Activated naive CD8-positive, alpha-beta T cell treated with anti-CD3 and anti-CD28 coated beads, Interleukin-2, amount 50 U/mL, for 24 hours (primary cell): ENCODE measurements around the gene ALG12.
A peak's percentile ranks its signal among the peaks of the same experiment; 100 is the strongest.

Experiments used
- ATAC-seq: fragments of 150-1000 bp; cut with Tn5 transposase; one replicate; pipeline ENCODE4 v1.10.0; 2021
- DNase-seq: peaks from one replicate; pipeline ENCODE4 v3.0.0; 2021
- H3K27ac Mint-ChIP-seq: one replicate; pipeline ENCODE4 v1.8.0; 2021; ENCODE audit warnings: mild to moderate bottlenecking, mixed read lengths
- H3K27me3 Mint-ChIP-seq: one replicate; pipeline ENCODE4 v1.8.0; 2021; ENCODE audit warnings: mixed read lengths
- H3K36me3 Mint-ChIP-seq: one replicate; pipeline ENCODE4 v1.8.0; 2021; ENCODE audit warnings: low read depth, mixed read lengths
- H3K4me1 Mint-ChIP-seq: one replicate; pipeline ENCODE4 v1.8.0; 2021; ENCODE audit warnings: mixed read lengths
- H3K4me3 Mint-ChIP-seq: one replicate; pipeline ENCODE4 v1.8.0; 2021; ENCODE audit warnings: mild to moderate bottlenecking, moderate library complexity, mixed read lengths
- H3K9me3 Mint-ChIP-seq: one replicate; pipeline ENCODE4 v1.8.0; 2021; ENCODE audit warnings: mixed read lengths

ALG12 gene

GRCh38 chr22:49933236-49934159 is 15.3 kb upstream of the ALG12 start:
- peaks cover 45% of the 10 kb centered on the region for H3K4me1 Mint-ChIP-seq
- no peaks in the 10 kb centered on the region for H3K36me3 Mint-ChIP-seq
- no peak for ATAC-seq
- peak overlapping the region; percentile 52 for H3K27ac Mint-ChIP-seq
- no peaks in the 10 kb centered on the region for H3K9me3 Mint-ChIP-seq
- no peaks in the 10 kb centered on the region for H3K27me3 Mint-ChIP-seq
- H3K4me3 Mint-ChIP-seq, result peak overlapping the region; percentile 57
- DNase-seq, result no peak

GRCh38 chr22:49930596-49931412 is 12.6 kb upstream of the ALG12 start:
- peak; percentile 70 for DNase-seq
- peak overlapping the region; percentile 47 for H3K27ac Mint-ChIP-seq
- no peaks in the 10 kb centered on the region for H3K9me3 Mint-ChIP-seq
- peaks cover 9% of the 10 kb centered on the region for H3K36me3 Mint-ChIP-seq
- H3K4me3 Mint-ChIP-seq, result peak overlapping the region; percentile 14
- H3K4me1 Mint-ChIP-seq, result peaks cover 46% of the 10 kb centered on the region
- peak; percentile 41 for ATAC-seq
- no peaks in the 10 kb centered on the region for H3K27me3 Mint-ChIP-seq

GRCh38 chr22:49929994-49930575 is 11.8 kb upstream of the ALG12 start:
- ATAC-seq (no peak), DNase-seq (no peak)
- Mint-ChIP-seq H3K36me3 (peaks cover 16% of the 10 kb centered on the region), H3K4me1 (peaks cover 54% of the 10 kb centered on the region), H3K27me3 (no peaks in the 10 kb centered on the region), H3K9me3 (no peaks in the 10 kb centered on the region), H3K27ac (no peak overlapping the region), H3K4me3 (no peak overlapping the region)

- Mint-ChIP-seq H3K4me3 (no peak overlapping the region), H3K36me3 (peaks cover 17% of the 10 kb centered on the region), H3K9me3 (no peaks in the 10 kb centered on the region), H3K27ac (no peak overlapping the region), H3K4me1 (peaks cover 55% of the 10 kb centered on the region), H3K27me3 (no peaks in the 10 kb centered on the region)
- DNase-seq (peak; percentile 88), ATAC-seq (peak; percentile 58)
Observed at GRCh38 chr22:49929211-49929979, 11.2 kb upstream of the ALG12 start.

- Mint-ChIP-seq H3K4me1 (peaks cover 53% of the 10 kb centered on the region), H3K27me3 (no peaks in the 10 kb centered on the region), H3K4me3 (no peak overlapping the region), H3K36me3 (peaks cover 17% of the 10 kb centered on the region), H3K27ac (no peak overlapping the region), H3K9me3 (no peaks in the 10 kb centered on the region)
- DNase-seq (no peak), ATAC-seq (no peak)
Observed at GRCh38 chr22:49928555-49929210, 10.4 kb upstream of the ALG12 start.

GRCh38 chr22:49928185-49928495 is 9.9 kb upstream of the ALG12 start:
- ATAC-seq (no peak), DNase-seq (no peak)
- Mint-ChIP-seq H3K9me3 (no peaks in the 10 kb centered on the region), H3K27ac (no peak overlapping the region), H3K27me3 (no peaks in the 10 kb centered on the region), H3K4me1 (peaks cover 53% of the 10 kb centered on the region), H3K36me3 (peaks cover 17% of the 10 kb centered on the region), H3K4me3 (no peak overlapping the region)

- Mint-ChIP-seq H3K27me3 (no peaks in the 10 kb centered on the region), H3K4me1 (peaks cover 49% of the 10 kb centered on the region), H3K27ac (peak overlapping the region; percentile 64), H3K9me3 (no peaks in the 10 kb centered on the region), H3K36me3 (peaks cover 17% of the 10 kb centered on the region), H3K4me3 (no peak overlapping the region)
- ATAC-seq (no peak), DNase-seq (no peak)
Observed at GRCh38 chr22:49927483-49928184, 9.4 kb upstream of the ALG12 start.

- DNase-seq, result no peak
- ATAC-seq, result no peak
- peaks cover 48% of the 10 kb centered on the region for H3K4me1 Mint-ChIP-seq
- H3K27me3 Mint-ChIP-seq, result no peaks in the 10 kb centered on the region
- no peaks in the 10 kb centered on the region for H3K9me3 Mint-ChIP-seq
- no peak overlapping the region for H3K4me3 Mint-ChIP-seq
- peak overlapping the region; percentile 64 for H3K27ac Mint-ChIP-seq
- H3K36me3 Mint-ChIP-seq, result peaks cover 17% of the 10 kb centered on the region
Observed at GRCh38 chr22:49926916-49927315, 8.7 kb upstream of the ALG12 start.

GRCh38 chr22:49925525-49926128 is 7.4 kb upstream of the ALG12 start:
- Mint-ChIP-seq H3K4me1 (peaks cover 36% of the 10 kb centered on the region), H3K27ac (peak overlapping the region; percentile 96), H3K36me3 (peaks cover 18% of the 10 kb centered on the region), H3K9me3 (no peaks in the 10 kb centered on the region), H3K4me3 (peak overlapping the region; percentile 81), H3K27me3 (no peaks in the 10 kb centered on the region)
- peak; percentile 67 for DNase-seq
- ATAC-seq, result peak; percentile 70

- Mint-ChIP-seq H3K27ac (peak overlapping the region; percentile 52), H3K4me3 (no peak overlapping the region)
- no peak for DNase-seq
Observed at GRCh38 chr22:49924113-49924833, 6.0 kb upstream of the ALG12 start.

GRCh38 chr22:49923445-49923844 is 5.2 kb upstream of the ALG12 start:
- Mint-ChIP-seq H3K27me3 (no peaks in the 10 kb centered on the region), H3K4me3 (no peak overlapping the region), H3K9me3 (no peaks in the 10 kb centered on the region), H3K4me1 (peaks cover 43% of the 10 kb centered on the region), H3K27ac (peak overlapping the region; percentile 52), H3K36me3 (peaks cover 21% of the 10 kb centered on the region)
- DNase-seq, result peak; percentile 47
- ATAC-seq, result no peak

More at GRCh38 chr22:49924113-49924833, 6.0 kb upstream of the ALG12 start:
- ATAC-seq, result no peak
- H3K9me3 Mint-ChIP-seq, result no peaks in the 10 kb centered on the region
- H3K36me3 Mint-ChIP-seq, result peaks cover 21% of the 10 kb centered on the region
- no peaks in the 10 kb centered on the region for H3K27me3 Mint-ChIP-seq
- H3K4me1 Mint-ChIP-seq, result peaks cover 42% of the 10 kb centered on the region

- Mint-ChIP-seq H3K27ac (no peak overlapping the region), H3K4me3 (no peak overlapping the region), H3K27me3 (no peaks in the 10 kb centered on the region), H3K9me3 (no peaks in the 10 kb centered on the region), H3K36me3 (peaks cover 21% of the 10 kb centered on the region), H3K4me1 (peaks cover 43% of the 10 kb centered on the region)
- ATAC-seq (no peak), DNase-seq (no peak)
Observed at GRCh38 chr22:49922926-49923325, 4.7 kb upstream of the ALG12 start.
